Keratinocyte (primary cell): Measurements from ENCODE around the gene LRRN3. TPM values are rescaled to one million over a fixed set of nuclear protein-coding genes. Genes with fewer than 3 reads are reported as not detected.

Experiments
- DNase-seq: peaks from one replicate; pipeline ENCODE4 v3.0.0-alpha.2; 2011; ENCODE audit warnings: low read depth, missing footprints, low spot score
- FAIRE-seq: peaks from 2 replicates; lab custom pipeline; 2011; peaks lifted over from hg19 to GRCh38; lab: Jason Lieb, UNC
- H2AFZ ChIP-seq: 2 replicates; pipeline ENCODE4 v1.6.0; 2012; ENCODE audit warnings: low read length, control low read depth, inconsistent platforms; ENCODE audit not compliant: control insufficient read depth
- H3K27ac ChIP-seq: 2 replicates; pipeline ENCODE4 v1.5.1; 2011; ENCODE audit warnings: low read length; ENCODE audit not compliant: control insufficient read depth, insufficient read depth
- H3K27me3 ChIP-seq: 3 replicates; pipeline ENCODE4 v1.6.0; 2011; ENCODE audit warnings: low read length; ENCODE audit not compliant: control insufficient read depth, insufficient read depth; ENCODE audit errors: extremely low read depth
- H3K36me3 ChIP-seq, 2 experiments: 2 replicates in 1 of 2; 3 replicates in 1 of 2; pipeline ENCODE4 v1.5.1; 2011; ENCODE audit warnings: low read length in 2 of 2, mild to moderate bottlenecking in 1 of 2; ENCODE audit not compliant: control insufficient read depth in 2 of 2, insufficient read depth in 2 of 2; ENCODE audit errors: extremely low read depth in 1 of 2
- H3K4me1 ChIP-seq: 3 replicates; pipeline ENCODE4 v1.5.1; 2011; ENCODE audit warnings: low read length; ENCODE audit not compliant: control insufficient read depth, insufficient read depth; ENCODE audit errors: extremely low read depth
- H3K4me2 ChIP-seq: 3 replicates; pipeline ENCODE4 v1.6.0; 2011; ENCODE audit warnings: low read depth, low read length; ENCODE audit not compliant: control insufficient read depth, insufficient read depth; ENCODE audit errors: extremely low read depth
- H3K4me3 ChIP-seq, 3 experiments: fragments of 200-600 bp in 1 of 3; sonication (generic) in 1 of 3; 2 replicates in 2 of 3; 3 replicates in 1 of 3; pipeline ENCODE4 v1.5.1; 2011 to 2016; ENCODE audit warnings: low read length in 3 of 3, mild to moderate bottlenecking in 3 of 3, control low read depth in 2 of 3, inconsistent platforms in 1 of 3, low read depth in 1 of 3, mixed read lengths in 1 of 3, mixed run types in 1 of 3, moderate library complexity in 1 of 3; ENCODE audit not compliant: control insufficient read depth in 2 of 3, insufficient read depth in 2 of 3; ENCODE audit errors: extremely low read depth in 1 of 3
- H3K79me2 ChIP-seq: 2 replicates; pipeline ENCODE4 v1.6.0; 2012; ENCODE audit warnings: low read length; ENCODE audit not compliant: control insufficient read depth, insufficient read depth
- H3K9ac ChIP-seq: 3 replicates; pipeline ENCODE4 v1.6.0; 2011; ENCODE audit warnings: low read length; ENCODE audit not compliant: control insufficient read depth, insufficient read depth; ENCODE audit errors: extremely low read depth
- H3K9me1 ChIP-seq: 3 replicates; pipeline ENCODE4 v1.6.0; 2011; ENCODE audit warnings: low read length; ENCODE audit not compliant: control insufficient read depth, insufficient read depth; ENCODE audit errors: extremely low read depth
- H3K9me3 ChIP-seq: 2 replicates; pipeline ENCODE4 v1.5.1; 2012; ENCODE audit warnings: low read depth, low read length; ENCODE audit not compliant: control insufficient read depth
- H4K20me1 ChIP-seq: 3 replicates; pipeline ENCODE4 v1.6.0; 2011; ENCODE audit warnings: low read length; ENCODE audit not compliant: control insufficient read depth, insufficient read depth; ENCODE audit errors: extremely low read depth
- EZH2 ChIP-seq: IDR thresholded peaks from one replicate; pipeline ENCODE4 v1.6.1; 2012; ENCODE audit warnings: inconsistent platforms, mild to moderate bottlenecking, low read length, moderate library complexity
- dilution Hi-C: fragments of 300-500 bp; cut with MboI; formaldehyde crosslinking; loops from one replicate; pipeline ENCODE4 v1.7.0; 2020; ENCODE audit warnings: low sequenced_read_pairs; ENCODE audit not compliant: extremely low pct_ligation_motif_present
- polyA plus RNA-seq, 5 experiments: library from polyadenylated mRNA; depleted of rRNA in 3 of 5; stranded (reverse) in 3 of 5; stranded (forward) in 1 of 5; unstranded in 1 of 5; fragments of >200 nt; gene quantifications; 1 replicate in 1 of 5; 2 replicates in 3 of 5; 3 replicates in 1 of 5; pipeline versions ENCODE4 v1.2.1 to v1.2.3, GENCODE V29; 2011 to 2012; ENCODE audit warnings: missing spikeins in 2 of 5, low read depth in 1 of 5, low replicate concordance in 1 of 5
- TF ChIP-seq, protein P1 (sequence below), 3 experiments: IDR thresholded peaks in 1 of 3; conservative IDR thresholded peaks in 1 of 3; optimal IDR thresholded peaks in 1 of 3; 2 replicates in 2 of 3; 3 replicates in 1 of 3; pipeline versions ENCODE3 to v1.5.1; 2011; ENCODE audit warnings: low read length in 3 of 3, mild to moderate bottlenecking in 3 of 3, moderate library complexity in 2 of 3, control low read depth in 1 of 3, inconsistent platforms in 1 of 3; ENCODE audit not compliant: insufficient read depth in 2 of 3; ENCODE audit errors: extremely low read depth in 1 of 3

Gene LRRN3
- polyA plus RNA-seq, 1 donor (not counting 4 experiments of a cell fraction or from before 2014, with no cell fraction given): not detected

DNA sequence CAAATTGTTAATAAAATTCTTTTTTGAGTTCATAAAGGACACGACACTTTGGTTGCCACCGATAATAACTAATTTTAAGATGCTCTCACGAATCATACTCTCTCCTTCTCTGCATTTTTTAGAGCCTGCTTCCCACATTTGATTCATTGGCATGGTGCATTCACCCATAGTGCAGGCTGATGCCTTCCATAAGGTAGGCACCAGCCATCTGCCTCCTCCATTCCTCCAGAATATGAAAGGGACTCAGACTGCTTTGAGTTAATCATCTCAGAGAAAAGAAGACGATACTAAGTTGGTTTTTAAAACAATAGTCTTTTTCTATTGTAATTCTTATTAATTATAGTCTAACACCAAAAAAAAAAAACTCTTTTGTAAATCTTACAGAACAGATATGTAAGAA, 33.9 kb upstream of the LRRN3 start:
- Histone ChIP-seq H3K27ac (no peak overlapping the region), H2AFZ (no peak overlapping the region), H3K27me3 (no peaks in the 10 kb centered on the region), H3K4me3 (no peak overlapping the region), H3K4me1 (no peaks in the 10 kb centered on the region), H3K9ac (no peak overlapping the region), H3K9me3 (no peaks in the 10 kb centered on the region), H3K79me2 (no peaks in the 10 kb centered on the region), H3K36me3 (no peaks in the 10 kb centered on the region), H3K9me1 (no peaks in the 10 kb centered on the region), H4K20me1 (no peaks in the 10 kb centered on the region), H3K4me2 (no peak overlapping the region)
- DNase-seq (no peak), FAIRE-seq (no peak)
- TF ChIP-seq EZH2: no peak
- TF ChIP-seq, protein P1, sequence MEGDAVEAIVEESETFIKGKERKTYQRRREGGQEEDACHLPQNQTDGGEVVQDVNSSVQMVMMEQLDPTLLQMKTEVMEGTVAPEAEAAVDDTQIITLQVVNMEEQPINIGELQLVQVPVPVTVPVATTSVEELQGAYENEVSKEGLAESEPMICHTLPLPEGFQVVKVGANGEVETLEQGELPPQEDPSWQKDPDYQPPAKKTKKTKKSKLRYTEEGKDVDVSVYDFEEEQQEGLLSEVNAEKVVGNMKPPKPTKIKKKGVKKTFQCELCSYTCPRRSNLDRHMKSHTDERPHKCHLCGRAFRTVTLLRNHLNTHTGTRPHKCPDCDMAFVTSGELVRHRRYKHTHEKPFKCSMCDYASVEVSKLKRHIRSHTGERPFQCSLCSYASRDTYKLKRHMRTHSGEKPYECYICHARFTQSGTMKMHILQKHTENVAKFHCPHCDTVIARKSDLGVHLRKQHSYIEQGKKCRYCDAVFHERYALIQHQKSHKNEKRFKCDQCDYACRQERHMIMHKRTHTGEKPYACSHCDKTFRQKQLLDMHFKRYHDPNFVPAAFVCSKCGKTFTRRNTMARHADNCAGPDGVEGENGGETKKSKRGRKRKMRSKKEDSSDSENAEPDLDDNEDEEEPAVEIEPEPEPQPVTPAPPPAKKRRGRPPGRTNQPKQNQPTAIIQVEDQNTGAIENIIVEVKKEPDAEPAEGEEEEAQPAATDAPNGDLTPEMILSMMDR (optimal IDR thresholded peaks at IDR 0.05 in 1 of 3, IDR thresholded peaks at IDR 0.05 in 1 of 3, conservative IDR thresholded peaks at IDR 0.05 in 1 of 3; ENCODE audit: extremely low read depth in 1 of 3, insufficient read depth in 2 of 3, low read length in 3 of 3): no peak
- dilution Hi-C loops: no loop called here

- Histone ChIP-seq H3K4me3 (no peak overlapping the region), H3K79me2 (no peaks in the 10 kb centered on the region), H3K27me3 (no peaks in the 10 kb centered on the region), H3K4me2 (no peak overlapping the region), H3K36me3 (no peaks in the 10 kb centered on the region), H3K27ac (no peak overlapping the region), H4K20me1 (no peaks in the 10 kb centered on the region), H3K4me1 (no peaks in the 10 kb centered on the region), H3K9me3 (peaks cover 5% of the 10 kb centered on the region), H3K9me1 (no peaks in the 10 kb centered on the region), H3K9ac (no peak overlapping the region), H2AFZ (no peak overlapping the region)
- no peak for FAIRE-seq
- TF ChIP-seq, protein P1 (optimal IDR thresholded peaks at IDR 0.05 in 1 of 3, IDR thresholded peaks at IDR 0.05 in 1 of 3, conservative IDR thresholded peaks at IDR 0.05 in 1 of 3; ENCODE audit: extremely low read depth in 1 of 3, insufficient read depth in 2 of 3, low read length in 3 of 3): no peak
- no peak for TF ChIP-seq EZH2
- DNase-seq: no peak
- dilution Hi-C loops: no loop called here
Measured at GRCh38 chr7:111059833-111060232, 31.1 kb upstream of the LRRN3 start.
